ENCODE measurements around the gene CXXC5.

Gene CXXC5

DNA sequence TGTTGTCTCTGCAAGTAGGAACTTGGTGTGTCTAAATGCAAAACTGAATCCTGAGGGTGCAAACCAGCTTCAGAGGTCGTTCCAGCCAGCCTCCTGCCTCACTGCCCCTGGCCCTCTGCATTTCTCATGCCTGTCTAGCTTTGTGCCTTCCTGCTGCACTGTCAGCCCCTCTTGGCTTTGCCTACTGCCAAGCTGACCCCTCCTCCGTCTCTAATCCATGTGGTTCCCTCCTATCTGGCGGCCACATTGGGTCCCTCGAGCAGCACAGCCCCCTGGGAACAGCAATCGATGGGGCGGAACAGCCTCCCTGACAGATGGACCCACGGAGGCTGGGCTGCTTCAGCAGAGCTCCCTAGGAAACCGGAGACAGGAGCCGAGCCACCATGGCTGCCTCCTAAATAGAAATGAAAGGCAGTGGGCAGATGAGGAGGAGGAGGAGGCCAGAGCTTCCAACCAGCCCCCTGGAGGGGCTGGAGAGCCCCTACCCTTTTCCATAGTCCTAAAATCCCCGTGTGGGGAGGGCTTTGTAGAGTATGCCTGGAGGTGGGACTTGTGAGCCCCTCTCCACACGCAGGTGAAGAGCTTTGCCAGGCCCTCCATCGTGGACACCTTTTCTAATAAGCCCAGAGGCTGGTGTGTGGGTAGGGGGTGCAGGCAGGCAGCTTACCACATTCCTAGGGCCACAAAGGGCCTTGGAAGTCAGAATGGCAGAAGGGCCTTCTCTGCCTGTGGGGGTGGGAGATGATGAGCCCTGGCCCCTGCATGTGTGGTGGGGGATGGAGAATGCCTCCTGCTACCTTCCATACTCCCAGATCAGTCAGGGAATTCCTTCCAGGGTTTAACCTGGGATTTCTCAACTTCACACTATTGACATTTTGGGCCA lies 9.2 kb upstream of the CXXC5 start:
- no peak for DNase-seq (ENCODE audit: low read depth)
- H3K4me3 ChIP-seq (ENCODE audit: control insufficient read depth, low read depth, low read length): no peak overlapping the region
- no peak for TF ChIP-seq CTCF (IDR thresholded peaks at IDR 0.05; ENCODE audit: control insufficient read depth, insufficient read depth, low read depth, low read length, missing control alignments)

GRCh38 chr5:139639619-139640380 lies 8.3 kb upstream of the CXXC5 start:
- TF ChIP-seq CTCF (IDR thresholded peaks at IDR 0.05; ENCODE audit: control insufficient read depth, insufficient read depth, low read depth, low read length, missing control alignments): no peak
- DNase-seq (ENCODE audit: low read depth): no peak
- no peak overlapping the region for H3K4me3 ChIP-seq (ENCODE audit: control insufficient read depth, low read depth, low read length)

DNA sequence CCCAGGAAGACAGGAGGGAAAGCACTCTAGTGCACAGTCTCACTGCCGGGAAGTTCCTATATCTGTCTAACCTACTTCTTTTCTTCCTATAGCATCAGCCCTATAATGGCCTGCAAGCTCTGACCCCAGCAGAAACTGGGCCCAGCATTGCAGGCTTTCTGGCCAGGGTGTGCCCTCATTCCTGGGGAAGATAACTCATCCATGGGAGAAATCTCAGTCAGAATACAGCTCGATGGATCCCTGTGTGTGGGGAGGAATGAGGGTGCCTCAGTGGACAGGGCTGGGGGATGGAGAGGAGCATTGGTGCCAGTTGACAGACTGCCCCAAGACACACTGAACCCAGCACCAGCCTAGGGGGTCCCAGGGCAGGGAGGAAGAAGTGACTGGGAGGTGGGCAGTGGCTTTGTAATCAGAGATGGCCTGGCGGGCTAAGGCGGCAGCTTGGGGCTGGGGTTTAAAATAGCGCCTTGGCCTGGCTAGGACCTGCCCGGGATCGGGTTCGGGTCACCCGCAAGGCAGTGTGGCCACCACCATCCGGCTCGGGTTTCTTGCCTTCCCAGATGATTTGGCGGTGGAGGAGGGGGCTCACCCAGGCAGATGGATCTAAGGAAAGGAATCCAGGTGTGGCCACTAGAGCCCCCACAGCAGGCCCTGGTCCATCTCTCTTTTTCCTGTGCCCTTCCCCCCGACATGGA lies 7.6 kb upstream of the CXXC5 start:
- no peak for TF ChIP-seq CTCF (IDR thresholded peaks at IDR 0.05; ENCODE audit: control insufficient read depth, insufficient read depth, low read depth, low read length, missing control alignments)
- no peak overlapping the region for H3K4me3 ChIP-seq (ENCODE audit: control insufficient read depth, low read depth, low read length)
- no peak for DNase-seq (ENCODE audit: low read depth)

- no peak overlapping the region for H3K4me3 ChIP-seq (ENCODE audit: control insufficient read depth, low read depth, low read length)
- no peak for DNase-seq (ENCODE audit: low read depth)
- no peak for TF ChIP-seq CTCF (IDR thresholded peaks at IDR 0.05; ENCODE audit: control insufficient read depth, insufficient read depth, low read depth, low read length, missing control alignments)
Measured at GRCh38 chr5:139641116-139642080, 6.8 kb upstream of the CXXC5 start.

GRCh38 chr5:139642213-139642612 lies 5.9 kb upstream of the CXXC5 start:
- DNase-seq (ENCODE audit: low read depth): no peak
- no peak overlapping the region for H3K4me3 ChIP-seq (ENCODE audit: control insufficient read depth, low read depth, low read length)
- no peak for TF ChIP-seq CTCF (IDR thresholded peaks at IDR 0.05; ENCODE audit: control insufficient read depth, insufficient read depth, low read depth, low read length, missing control alignments)

All from AG09309 (cell line).